Stimulated activated effector memory CD8-positive, alpha-beta T cell treated with anti-CD3 and anti-CD28 coated beads, Interleukin-12 subunit alpha, Interleukin-12 subunit beta, amount 100 ng/mL, for 72 hours (primary cell): ENCODE results near the gene GCGR.
A peak's percentile ranks its signal among the peaks of the same experiment; 100 is the strongest.
"Not testable (repeated sequence)": the region's sequence is repeated elsewhere in the genome, so short reads cannot be mapped to it uniquely, and the experiment has no call there.

Experiments
- ATAC-seq: fragments of 150-1000 bp; cut with Tn5 transposase; 2 replicates; pipeline ENCODE4 v1.10.0; 2021
- DNase-seq, 2 donors: peaks; one replicate each; pipeline ENCODE4 v3.0.0; 2021 to 2022; ENCODE audit warnings: low spot score in 2 of 2
- H3K27ac Mint-ChIP-seq: one replicate; pipeline ENCODE4 v1.8.0; 2022; ENCODE audit warnings: mild to moderate bottlenecking, mixed read lengths
- H3K36me3 Mint-ChIP-seq: one replicate; pipeline ENCODE4 v1.8.0; 2022; ENCODE audit warnings: mild to moderate bottlenecking, mixed read lengths
- H3K4me1 Mint-ChIP-seq: one replicate; pipeline ENCODE4 v1.8.0; 2022; ENCODE audit warnings: mixed read lengths
- H3K4me3 Mint-ChIP-seq: one replicate; pipeline ENCODE4 v1.8.0; 2022; ENCODE audit warnings: mild to moderate bottlenecking, mixed read lengths
- H3K9me3 Mint-ChIP-seq: one replicate; pipeline ENCODE4 v1.8.0; 2022; ENCODE audit warnings: mixed read lengths

GCGR gene

DNA sequence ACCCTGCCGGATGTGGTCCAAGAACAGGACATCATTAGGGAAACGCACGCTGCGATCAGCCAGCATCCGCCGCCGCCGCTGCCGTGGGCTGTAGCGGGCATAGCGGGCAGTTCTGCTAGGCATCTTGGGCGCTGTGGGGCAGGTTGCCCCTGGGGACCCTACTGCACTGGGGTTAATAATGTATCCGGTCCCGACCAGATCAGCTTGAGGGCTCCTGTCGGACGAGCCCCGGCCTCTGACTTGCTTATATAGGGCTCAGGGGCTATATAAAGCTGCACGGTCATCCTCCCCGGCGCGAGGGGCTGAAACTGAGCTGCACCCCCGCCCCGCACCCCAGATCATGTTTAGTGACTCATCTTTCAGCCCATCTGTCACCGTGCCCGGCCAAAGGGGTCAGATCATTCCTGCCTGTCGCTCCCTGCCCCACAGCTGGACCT lies 30.9 kb downstream of the GCGR start, which contains the start of gene PPP1R27:
PPP1R27 (minus strand) TSS at position 220 of the 437 bp plus-strand sequence; CDS start at position 123, 97 bp downstream.
- peak within 1 kb of the TSS; percentile 98 for H3K4me3 Mint-ChIP-seq
- no peak for DNase-seq
- peaks cover 16% of the 10 kb centered on the region for H3K4me1 Mint-ChIP-seq
- H3K36me3 Mint-ChIP-seq = peaks cover 17% of the 10 kb centered on the region
- no peaks in the 10 kb centered on the region for H3K9me3 Mint-ChIP-seq
- ATAC-seq = no peak
- H3K27ac Mint-ChIP-seq = peak within 1 kb of the TSS; percentile 84

DNA sequence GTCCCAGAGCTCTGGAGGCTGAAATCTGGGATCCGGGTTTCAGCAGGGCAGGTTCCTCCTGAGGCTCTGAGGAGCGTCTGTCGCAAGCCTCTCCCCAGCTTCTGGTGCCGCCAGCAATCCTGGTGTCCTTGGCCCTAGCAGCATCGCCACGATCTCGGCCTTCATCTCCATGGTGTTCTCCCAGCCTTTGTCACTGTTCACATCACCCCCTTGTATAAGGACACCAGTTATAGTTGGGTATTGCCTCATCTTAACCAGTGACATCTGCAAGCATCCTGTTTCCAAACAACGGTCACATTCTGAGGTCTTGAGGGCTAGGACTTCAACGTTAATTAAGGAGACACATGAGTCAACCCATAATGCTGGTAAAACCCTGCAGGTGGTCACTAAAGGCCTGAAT lies 33.7 kb downstream of the GCGR start:
- Mint-ChIP-seq H3K4me3 (no peak overlapping the region), H3K36me3 (peaks cover 18% of the 10 kb centered on the region), H3K4me1 (peaks cover under 1% of the 10 kb centered on the region), H3K9me3 (no peaks in the 10 kb centered on the region), H3K27ac (no peak overlapping the region)
- DNase-seq = no peak
- ATAC-seq = no peak

DNA sequence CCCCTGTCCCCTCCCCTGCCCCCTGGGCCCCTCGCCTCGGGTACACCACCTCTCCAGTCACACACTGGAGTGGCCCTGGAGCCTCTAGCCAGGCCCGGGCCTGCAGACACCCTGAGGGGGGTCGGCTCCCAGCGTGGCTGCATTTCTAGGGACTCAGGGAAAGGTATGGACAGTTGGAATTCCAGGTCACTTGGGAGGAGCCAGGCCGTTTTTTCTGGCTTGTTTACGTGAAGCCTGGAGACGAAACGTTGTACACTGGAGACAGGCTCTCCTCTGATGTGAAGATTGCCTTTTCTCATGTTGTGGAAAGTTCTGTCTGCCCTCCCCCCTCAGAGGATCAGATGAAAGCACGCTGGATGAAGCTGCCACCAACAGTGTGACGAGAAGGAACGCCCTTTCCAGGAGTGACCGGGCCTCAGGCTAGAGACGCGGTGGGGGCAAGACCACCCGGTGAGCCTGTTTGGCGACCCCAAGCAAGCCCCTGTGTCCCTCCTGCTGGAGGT lies 34.9 kb downstream of the GCGR start:
- no peaks in the 10 kb centered on the region for H3K4me1 Mint-ChIP-seq
- H3K27ac Mint-ChIP-seq = no peak overlapping the region
- peaks cover 24% of the 10 kb centered on the region for H3K36me3 Mint-ChIP-seq
- H3K9me3 Mint-ChIP-seq = no peaks in the 10 kb centered on the region
- ATAC-seq = no peak
- DNase-seq = no peak
- H3K4me3 Mint-ChIP-seq = no peak overlapping the region

DNA sequence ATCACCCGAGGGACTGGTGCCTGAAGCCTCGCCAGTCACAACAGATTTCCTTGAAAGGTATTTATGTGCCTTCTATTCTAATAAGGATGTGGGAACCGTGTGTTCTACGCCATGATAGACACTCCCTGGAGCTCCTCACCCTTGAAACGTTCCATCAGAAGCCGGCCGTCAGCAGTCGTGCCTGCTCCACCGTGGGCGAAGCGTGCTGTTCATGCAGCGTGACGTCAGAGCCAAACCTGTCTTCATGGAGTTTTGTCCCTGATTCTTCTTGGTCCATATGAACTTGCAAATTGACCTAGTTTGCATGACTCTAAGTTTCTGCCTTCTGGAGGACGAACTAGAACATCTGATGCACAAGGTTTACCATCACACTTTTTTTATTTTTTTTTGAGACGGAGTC lies 35.4 kb downstream of the GCGR start:
- H3K27ac Mint-ChIP-seq = no peak overlapping the region
- peaks cover 27% of the 10 kb centered on the region for H3K36me3 Mint-ChIP-seq
- H3K4me3 Mint-ChIP-seq = no peak overlapping the region
- DNase-seq = no peak
- no peaks in the 10 kb centered on the region for H3K9me3 Mint-ChIP-seq
- no peak for ATAC-seq
- no peaks in the 10 kb centered on the region for H3K4me1 Mint-ChIP-seq

DNA sequence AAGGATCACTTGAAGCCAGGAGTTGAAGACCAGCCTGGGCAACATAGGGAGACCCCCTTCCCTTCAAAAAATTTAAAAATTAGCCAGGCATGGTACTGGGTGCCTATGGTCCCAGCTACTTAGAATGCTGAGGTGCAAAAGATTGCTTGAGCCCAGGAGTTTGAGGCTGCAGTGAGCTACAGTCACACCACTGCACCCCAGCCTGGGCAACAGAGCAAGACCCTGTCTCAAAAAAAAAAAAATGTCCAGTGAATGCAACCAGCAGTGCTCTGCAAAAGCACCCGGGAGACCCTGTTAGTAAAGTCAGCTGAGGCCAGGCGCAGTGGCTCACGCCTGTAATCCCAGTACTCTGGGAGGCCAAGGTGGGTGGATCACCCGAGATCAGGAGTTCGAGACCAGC lies 36.1 kb downstream of the GCGR start:
- H3K27ac Mint-ChIP-seq = peak overlapping the region; percentile 37
- H3K4me1 Mint-ChIP-seq, H3K4me3 Mint-ChIP-seq: not testable (repeated sequence)

DNA sequence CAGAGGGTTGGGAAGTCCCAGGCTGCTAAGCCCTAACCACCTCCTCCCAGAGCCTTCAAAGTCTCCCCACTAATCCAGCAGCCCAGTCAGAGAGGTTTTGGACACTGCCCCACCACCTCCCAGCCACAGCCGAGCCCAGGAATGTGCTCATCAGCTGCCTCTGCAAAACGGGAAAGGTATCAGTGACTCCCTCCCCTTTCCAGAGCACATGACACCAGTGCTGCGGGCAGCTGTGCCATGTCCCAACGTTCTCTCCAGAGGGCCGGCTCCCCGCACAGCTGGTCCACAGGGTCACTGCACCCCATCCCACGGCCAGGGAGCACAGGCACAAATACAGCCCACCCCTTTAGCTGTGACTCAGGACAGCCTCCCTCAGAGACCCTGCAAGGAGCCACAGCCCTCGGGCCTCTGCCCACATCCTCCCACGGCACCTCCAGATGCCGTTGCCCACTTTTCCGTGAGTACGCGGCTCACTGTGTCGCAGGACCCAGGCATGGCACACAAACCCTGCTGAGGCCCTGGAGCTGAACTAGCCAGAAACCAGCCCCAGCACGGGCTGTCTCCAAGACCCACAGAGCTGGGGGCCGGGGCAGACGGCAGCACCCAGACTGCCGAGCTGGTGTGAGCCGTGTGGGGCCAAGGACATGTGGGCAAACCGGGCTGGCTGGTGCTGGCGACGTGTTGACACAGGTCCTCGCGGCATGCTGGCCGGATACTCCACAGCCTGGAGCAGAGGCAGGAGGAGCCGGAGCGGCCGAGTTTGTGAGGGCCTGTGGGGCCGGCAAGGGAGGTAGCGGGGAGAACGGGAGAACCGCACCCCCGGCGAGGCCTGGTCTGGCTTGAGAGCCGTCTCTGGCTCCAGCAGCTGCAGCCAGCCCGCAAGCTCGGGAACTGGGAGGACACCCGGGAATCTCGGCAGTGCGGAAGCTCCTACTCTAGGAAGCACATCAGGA lies 37.2 kb downstream of the GCGR start:
- no peak for ATAC-seq
- Mint-ChIP-seq H3K36me3 (peaks cover 45% of the 10 kb centered on the region), H3K4me1 (no peaks in the 10 kb centered on the region), H3K4me3 (no peak overlapping the region), H3K9me3 (no peaks in the 10 kb centered on the region), H3K27ac (peak overlapping the region; percentile 37)
- no peak for DNase-seq

More for the DNA sequence above, 36.1 kb downstream of the GCGR start:
- ATAC-seq, H3K9me3 Mint-ChIP-seq, DNase-seq: not testable (repeated sequence)
- peaks cover 35% of the 10 kb centered on the region for H3K36me3 Mint-ChIP-seq

DNA sequence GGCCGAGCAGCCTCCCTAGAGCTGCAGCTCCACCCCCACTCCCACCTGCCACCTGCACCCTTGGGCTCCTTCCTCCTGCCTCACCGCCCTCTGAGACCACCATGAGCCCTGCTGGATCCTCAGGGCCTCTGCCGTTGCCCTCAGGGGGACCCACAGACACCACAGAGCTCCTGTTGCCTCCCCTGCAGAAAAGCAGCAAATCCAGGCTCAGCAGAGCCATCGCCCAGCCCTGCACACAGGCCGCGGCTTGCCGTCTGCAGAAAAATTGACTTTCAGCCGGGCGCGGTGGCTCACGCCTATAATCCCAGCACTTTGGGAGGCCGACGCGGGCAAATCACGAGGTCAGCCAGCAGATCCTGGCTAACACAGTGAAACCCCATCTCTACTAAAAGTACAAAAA lies 37.9 kb downstream of the GCGR start:
- ATAC-seq (no peak), DNase-seq (no peak)
- H3K9me3 Mint-ChIP-seq = no peaks in the 10 kb centered on the region
- no peak overlapping the region for H3K4me3 Mint-ChIP-seq
- H3K4me1 Mint-ChIP-seq = no peaks in the 10 kb centered on the region
- no peak overlapping the region for H3K27ac Mint-ChIP-seq
- H3K36me3 Mint-ChIP-seq = peaks cover 53% of the 10 kb centered on the region

DNA sequence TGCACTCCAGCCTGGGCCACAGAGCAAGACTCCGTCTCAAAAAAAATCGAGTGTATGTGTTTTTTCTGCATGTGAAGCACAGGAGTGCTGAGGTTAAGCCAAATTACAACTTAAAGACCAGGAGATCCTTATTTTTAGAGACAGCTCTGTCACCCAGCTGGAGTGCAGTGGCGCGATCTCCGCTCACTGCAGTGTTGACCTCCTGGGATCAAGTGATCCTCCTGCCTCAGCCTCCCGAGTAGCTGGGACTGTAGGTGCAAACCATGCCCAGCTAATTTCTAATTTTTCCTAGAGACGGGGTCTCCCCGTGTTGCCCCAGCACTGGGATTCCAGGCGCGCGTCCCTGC lies 38.4 kb downstream of the GCGR start:
- ATAC-seq = no peak
- no peak overlapping the region for H3K4me3 Mint-ChIP-seq
- no peaks in the 10 kb centered on the region for H3K4me1 Mint-ChIP-seq
- H3K36me3 Mint-ChIP-seq = peaks cover 58% of the 10 kb centered on the region
- no peaks in the 10 kb centered on the region for H3K9me3 Mint-ChIP-seq
- DNase-seq = no peak
- peak overlapping the region; percentile 68 for H3K27ac Mint-ChIP-seq

DNA sequence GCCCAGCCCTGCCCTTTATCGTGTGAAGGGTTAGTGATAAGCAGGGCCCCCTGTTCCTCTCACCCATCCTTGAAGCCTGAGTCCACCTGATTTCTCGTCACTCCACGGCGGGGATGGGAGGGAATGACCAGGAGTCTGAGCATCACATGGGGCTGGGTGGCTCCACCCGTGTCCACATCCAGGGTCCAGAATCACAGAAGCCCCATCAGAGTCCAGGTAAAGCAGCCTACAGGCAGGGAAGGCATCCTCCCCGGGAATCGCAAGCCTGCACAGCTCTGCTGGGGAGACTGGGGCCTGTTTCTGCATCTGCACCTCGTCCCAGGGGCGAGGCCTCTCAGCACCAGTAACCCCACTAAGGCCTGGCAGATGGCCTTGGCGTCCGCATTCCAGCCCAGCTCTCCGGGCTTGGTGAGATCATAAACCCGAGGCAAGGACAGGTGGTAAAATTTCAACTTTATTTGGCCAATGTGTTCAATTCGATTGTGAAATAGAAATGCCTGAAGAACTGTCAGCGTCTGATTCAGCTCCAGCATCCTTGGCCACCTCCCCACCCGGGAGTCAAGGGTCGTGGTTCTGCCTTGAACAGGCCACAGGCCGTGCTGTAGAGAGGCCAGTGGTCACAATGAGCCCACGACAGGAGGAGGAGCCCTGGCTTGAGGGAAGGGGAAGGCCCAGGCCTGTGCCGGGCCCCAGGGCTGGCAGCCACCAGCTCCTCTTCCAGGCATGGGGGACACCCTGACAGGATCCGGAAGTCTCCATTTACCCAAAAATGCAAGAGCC lies 39.0 kb downstream of the GCGR start:
- Mint-ChIP-seq H3K9me3 (no peaks in the 10 kb centered on the region), H3K4me1 (no peaks in the 10 kb centered on the region), H3K27ac (peak overlapping the region; percentile 68), H3K36me3 (peaks cover 63% of the 10 kb centered on the region), H3K4me3 (no peak overlapping the region)
- DNase-seq (no peak), ATAC-seq (no peak)

DNA sequence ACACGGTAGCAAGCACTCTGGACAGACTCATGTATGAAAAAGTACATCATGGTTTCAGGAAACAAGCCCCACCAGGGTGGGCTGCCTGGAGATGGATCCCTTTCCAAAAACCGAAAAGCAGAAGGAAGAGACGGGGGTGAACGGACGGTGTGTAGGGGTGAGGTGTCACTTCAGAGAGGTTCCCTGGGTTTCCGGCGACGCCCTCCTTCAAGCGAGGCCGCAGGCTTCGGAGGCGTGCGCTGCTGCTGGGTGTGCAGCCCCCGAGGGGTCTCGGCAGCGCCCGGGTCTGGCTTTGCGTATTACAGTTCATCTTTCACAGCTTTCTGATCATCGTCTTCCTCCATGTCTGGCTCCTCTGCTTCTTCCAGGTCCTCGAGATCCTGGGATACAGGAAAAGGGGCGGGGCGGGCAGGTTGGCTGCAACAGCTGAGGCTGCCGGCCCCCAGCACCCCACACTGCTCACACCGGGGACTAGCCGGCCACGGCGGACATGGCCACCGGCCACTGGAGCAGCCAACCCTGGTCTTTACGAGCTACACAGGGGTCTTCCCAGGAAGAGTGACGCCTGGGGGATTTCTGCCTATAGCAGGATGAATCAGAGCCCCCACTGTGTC lies 39.9 kb downstream of the GCGR start:
- Mint-ChIP-seq H3K27ac (no peak overlapping the region), H3K4me3 (no peak overlapping the region), H3K36me3 (peaks cover 72% of the 10 kb centered on the region), H3K4me1 (no peaks in the 10 kb centered on the region), H3K9me3 (no peaks in the 10 kb centered on the region)
- ATAC-seq (no peak), DNase-seq (no peak)

DNA sequence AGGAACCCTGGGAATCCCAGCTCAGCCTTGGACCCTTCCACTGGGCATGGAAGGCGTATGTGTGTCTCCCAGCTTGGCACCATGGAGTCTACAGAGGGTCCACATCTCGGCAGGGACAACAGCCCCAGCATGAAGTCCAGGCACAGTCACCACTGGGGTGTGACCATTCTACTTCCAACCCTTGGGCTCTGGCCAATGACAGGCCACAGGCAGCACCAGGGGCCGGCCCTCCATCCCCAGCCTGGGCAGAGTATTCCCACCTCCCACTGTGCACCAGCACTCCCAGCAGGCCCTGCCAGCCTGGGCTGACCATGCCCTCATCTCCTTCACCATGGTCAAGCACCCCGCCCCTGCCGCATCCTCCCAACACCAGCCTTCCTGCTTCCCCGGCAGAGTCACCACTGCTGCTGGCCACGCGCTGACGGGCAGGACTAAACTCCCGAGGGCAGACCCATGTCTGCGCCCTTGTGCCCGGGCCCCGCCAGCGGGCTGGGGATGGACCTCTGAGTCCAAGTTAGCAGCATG lies 40.4 kb downstream of the GCGR start:
- Mint-ChIP-seq H3K4me1 (no peaks in the 10 kb centered on the region), H3K9me3 (no peaks in the 10 kb centered on the region), H3K36me3 (peaks cover 78% of the 10 kb centered on the region), H3K4me3 (no peak overlapping the region), H3K27ac (no peak overlapping the region)
- ATAC-seq (no peak), DNase-seq (no peak)

DNA sequence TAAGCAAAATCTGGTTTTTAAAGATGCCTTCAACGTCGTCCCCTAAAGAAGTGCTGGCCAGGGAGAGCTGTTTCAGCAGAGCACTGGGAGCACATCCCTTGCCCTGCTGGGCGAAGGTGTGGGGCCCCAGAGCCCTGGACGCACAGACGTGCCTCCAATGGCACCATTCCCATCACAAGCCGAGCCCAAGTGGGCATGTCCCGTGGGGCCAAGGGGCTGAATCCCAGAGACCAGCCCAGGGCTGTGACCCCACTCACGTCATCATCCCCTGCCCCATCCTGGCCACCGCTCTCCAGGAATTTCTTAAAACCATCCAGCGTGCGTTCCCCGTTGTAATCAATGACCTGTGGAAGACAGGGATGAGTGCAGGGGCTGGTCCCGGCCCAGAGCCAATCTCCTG lies 40.9 kb downstream of the GCGR start:
- Mint-ChIP-seq H3K9me3 (no peaks in the 10 kb centered on the region), H3K4me3 (no peak overlapping the region), H3K27ac (no peak overlapping the region), H3K4me1 (no peaks in the 10 kb centered on the region), H3K36me3 (peaks cover 83% of the 10 kb centered on the region)
- DNase-seq (no peak), ATAC-seq (no peak)

DNA sequence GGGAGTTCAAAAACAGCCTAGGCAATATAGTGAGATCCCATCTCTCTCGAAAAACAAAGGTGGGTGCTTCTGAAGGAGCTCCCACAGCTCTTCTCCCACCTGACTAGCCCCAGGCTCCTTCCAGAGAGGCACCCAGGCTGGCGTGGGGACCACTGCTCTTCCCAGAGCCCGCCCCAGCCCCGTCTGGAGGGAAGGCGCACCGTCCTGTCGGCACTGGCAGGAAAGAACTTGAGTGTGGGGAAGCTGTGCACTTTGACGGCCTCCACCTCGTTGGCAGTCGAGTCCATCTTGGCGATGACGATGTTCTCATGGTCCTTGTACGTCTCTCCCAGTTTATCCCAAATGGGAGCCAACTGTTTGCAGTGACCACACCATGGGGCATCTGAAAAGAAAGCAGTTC lies 41.4 kb downstream of the GCGR start:
- DNase-seq = no peak
- no peak overlapping the region for H3K4me3 Mint-ChIP-seq
- no peak overlapping the region for H3K27ac Mint-ChIP-seq
- peaks cover 88% of the 10 kb centered on the region for H3K36me3 Mint-ChIP-seq
- ATAC-seq = no peak
- no peaks in the 10 kb centered on the region for H3K4me1 Mint-ChIP-seq
- no peaks in the 10 kb centered on the region for H3K9me3 Mint-ChIP-seq

DNA sequence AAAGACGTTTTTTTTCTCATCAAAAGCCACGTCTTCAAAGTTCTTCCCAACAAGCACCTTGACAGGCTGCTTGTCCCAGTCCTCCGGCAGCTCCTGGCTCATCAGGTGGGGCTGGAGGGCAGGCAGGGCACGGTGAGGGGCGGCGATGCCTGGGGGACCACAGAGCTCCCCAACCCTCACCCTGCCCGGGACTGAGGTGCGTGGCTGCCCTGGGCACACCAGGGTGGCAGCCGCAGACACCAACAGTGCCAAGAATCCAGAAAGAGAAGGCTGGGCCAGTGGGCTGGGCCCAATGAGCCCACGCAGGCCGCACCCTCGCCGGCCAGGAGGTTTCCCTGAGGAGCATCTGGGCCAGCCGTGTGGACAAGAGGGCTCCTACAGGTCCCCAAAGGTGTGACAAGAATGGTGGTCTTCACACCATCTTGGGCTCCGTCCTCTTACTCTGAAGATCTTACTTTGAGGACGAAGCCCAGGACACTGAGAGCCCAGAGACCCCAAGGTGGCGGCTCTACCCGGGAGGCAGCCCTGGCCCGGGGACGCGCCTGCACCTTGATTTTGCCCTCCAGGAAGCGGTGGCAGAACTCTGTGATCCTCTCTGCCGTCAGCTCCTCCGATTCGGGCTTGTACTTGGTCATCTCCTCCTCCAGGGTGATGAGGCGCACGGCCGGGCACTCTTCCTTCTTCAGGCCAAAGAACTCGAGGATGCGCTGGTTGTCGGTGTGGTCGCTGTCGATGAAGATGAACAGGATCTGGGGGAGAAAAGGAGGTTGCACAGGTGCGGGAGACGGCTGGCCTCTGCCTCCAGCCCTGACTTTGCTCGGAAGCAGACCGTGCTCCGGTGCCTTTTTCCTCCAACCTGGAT lies 42.2 kb downstream of the GCGR start:
- no peaks in the 10 kb centered on the region for H3K9me3 Mint-ChIP-seq
- H3K27ac Mint-ChIP-seq = peak overlapping the region; percentile 10
- no peak for ATAC-seq
- no peak overlapping the region for H3K4me3 Mint-ChIP-seq
- H3K4me1 Mint-ChIP-seq = no peaks in the 10 kb centered on the region
- peaks cover 95% of the 10 kb centered on the region for H3K36me3 Mint-ChIP-seq
- no peak for DNase-seq
